AG04449 (cell line): ENCODE results near the gene STK11.
A peak's percentile ranks its signal among the peaks of the same experiment; 100 is the strongest.

ENCODE experiments used
- CTCF ChIA-PET: fragments of 350-600 bp; formaldehyde crosslinking; extraction: SDS; loops from one replicate; lab custom pipeline; 2021; ENCODE audit warnings: antibody characterized with exemption; lab: Yijun Ruan, JAX
- POLR2A ChIA-PET: fragments of 400-600, 350-600 bp; formaldehyde crosslinking; extraction: SDS; loops from one replicate; lab custom pipeline; 2020; ENCODE audit warnings: antibody characterized with exemption, inconsistent platforms; lab: Yijun Ruan, JAX
- DNase-seq: peaks from one replicate; pipeline ENCODE4 v3.0.0-alpha.2; 2010; ENCODE audit warnings: low read depth, low spot score
- H3K4me3 ChIP-seq: 2 replicates; pipeline ENCODE4 v1.5.1; 2011; ENCODE audit warnings: low read depth, mild to moderate bottlenecking, control low read depth, low read length
- CTCF ChIP-seq: IDR thresholded peaks from one replicate; pipeline ENCODE4 v1.5.1; 2011; ENCODE audit warnings: mild to moderate bottlenecking, moderate library complexity, low read length, control low read depth, inconsistent platforms; ENCODE audit not compliant: insufficient read depth; ENCODE audit errors: missing control alignments

The STK11 gene

GRCh38 chr19:1262623-1263123 lies 57.1 kb downstream of the STK11 start:
- no peak for DNase-seq
- TF ChIP-seq CTCF, result no peak
- ChIA-PET CTCF (interaction anchor here (1.2 to 11.8 kb wide), 2 partner anchors 11 to 20 kb away, joined by 5 to 626 read pairs; partner anchors contain the start of gene ATP5F1D), POLR2A (interaction anchor here (1.4 to 7.3 kb wide), 2 partner anchors 8 to 18 kb away, joined by 5 to 188 read pairs; no protein-coding TSS in a partner anchor)
- peak overlapping the region; percentile 18 for H3K4me3 ChIP-seq

GRCh38 chr19:1263188-1263587 lies 57.6 kb downstream of the STK11 start:
- ChIA-PET CTCF (interaction anchor here (5.1 to 11.8 kb wide), 2 partner anchors 15 to 20 kb away, joined by 24 to 626 read pairs; partner anchors contain the start of gene ATP5F1D), POLR2A (interaction anchor here (7.3 kb wide), 1 partner anchor 8 kb away, joined by 188 read pairs; no protein-coding TSS in a partner anchor)
- no peak for TF ChIP-seq CTCF
- no peak overlapping the region for H3K4me3 ChIP-seq
- DNase-seq, result no peak

- DNase-seq, result no peak
- no peak for TF ChIP-seq CTCF
- ChIA-PET POLR2A (interaction anchor here (0.6 to 7.3 kb wide), 9 partner anchors 9 to 243 kb away, joined by 3 to 188 read pairs (median 4); partner anchors contain the start of genes FAM174C and RNU6-2), CTCF (interaction anchor here (1.2 to 11.8 kb wide), 5 partner anchors 10 to 44 kb away, joined by 3 to 626 read pairs (median 24); partner anchors contain the start of gene ATP5F1D)
- H3K4me3 ChIP-seq, result no peak overlapping the region; the same call in 1 of the 2 replicates
Measured at GRCh38 chr19:1264801-1265614, 59.4 kb downstream of the STK11 start.

GRCh38 chr19:1265615-1266128 lies 60.1 kb downstream of the STK11 start:
- peak overlapping the region; percentile 61 for H3K4me3 ChIP-seq
- DNase-seq, result no peak
- ChIA-PET CTCF (interaction anchor here (1.5 to 11.8 kb wide), 4 partner anchors 10 to 45 kb away, joined by 4 to 626 read pairs (median 46); partner anchors contain the start of gene ATP5F1D), POLR2A (interaction anchor here (0.8 to 7.3 kb wide), 8 partner anchors 9 to 244 kb away, joined by 3 to 188 read pairs (median 6); partner anchors contain the start of genes FAM174C and RNU6-2)
- no peak for TF ChIP-seq CTCF

- ChIA-PET CTCF (interaction anchor here (0.6 to 11.8 kb wide), 14 partner anchors 9 to 190 kb away, joined by 3 to 626 read pairs (median 4); partner anchors contain the start of genes ATP5F1D and FAM174C), POLR2A (interaction anchor here (0.8 to 7.3 kb wide), 10 partner anchors 8 to 245 kb away, joined by 3 to 188 read pairs (median 6); partner anchors contain the start of genes ATP5F1D, FAM174C and RNU6-2)
- no peak for DNase-seq
- TF ChIP-seq CTCF, result peak; percentile 3
- peak overlapping the region; percentile 61 for H3K4me3 ChIP-seq
Measured at GRCh38 chr19:1266129-1266915, 60.7 kb downstream of the STK11 start.
